Uterus (tissue), 2 donors: ENCODE results near the gene GIGYF2.

Experiments
- POLR2A ChIP-seq, 2 donors: fragments of 450-650 bp; IDR thresholded peaks; one replicate each; pipeline ENCODE4 v1.6.1; 2016; ENCODE audit warnings: antibody characterized with exemption in 2 of 2, mild to moderate bottlenecking in 1 of 2, moderate library complexity in 1 of 2
- TF ChIP-seq, protein P1 (sequence below), 4 experiments: fragments of 200-600 bp in 2 of 4; fragments of 450-650 bp in 2 of 4; sonication (generic) in 2 of 4; IDR thresholded peaks; one replicate each; pipeline ENCODE4 v1.5.1; 2016 to 2019; ENCODE audit warnings: antibody characterized with exemption in 4 of 4, mild to moderate bottlenecking in 2 of 4, moderate library complexity in 1 of 4

DNA sequence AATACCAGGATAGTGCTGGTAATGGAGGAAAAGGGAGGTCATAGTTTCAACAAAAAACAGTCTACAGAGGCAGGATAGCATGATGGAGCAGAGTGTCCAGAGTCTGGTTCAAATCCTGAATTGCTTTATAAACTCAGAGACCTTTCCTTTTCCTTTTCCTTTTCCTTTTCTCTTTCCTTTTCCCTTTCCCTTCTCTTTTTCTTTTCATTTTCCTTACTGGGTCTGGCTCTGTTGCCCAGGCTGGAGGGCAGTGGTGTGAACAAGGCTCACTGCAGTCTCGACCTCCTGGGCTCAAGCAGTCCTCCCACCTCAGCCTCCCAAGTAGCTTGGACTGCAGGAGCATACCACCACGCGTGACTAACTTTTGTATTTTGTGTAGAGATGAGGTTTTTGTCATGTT is 31.7 kb downstream of the GIGYF2 start:
- TF ChIP-seq, protein P1, sequence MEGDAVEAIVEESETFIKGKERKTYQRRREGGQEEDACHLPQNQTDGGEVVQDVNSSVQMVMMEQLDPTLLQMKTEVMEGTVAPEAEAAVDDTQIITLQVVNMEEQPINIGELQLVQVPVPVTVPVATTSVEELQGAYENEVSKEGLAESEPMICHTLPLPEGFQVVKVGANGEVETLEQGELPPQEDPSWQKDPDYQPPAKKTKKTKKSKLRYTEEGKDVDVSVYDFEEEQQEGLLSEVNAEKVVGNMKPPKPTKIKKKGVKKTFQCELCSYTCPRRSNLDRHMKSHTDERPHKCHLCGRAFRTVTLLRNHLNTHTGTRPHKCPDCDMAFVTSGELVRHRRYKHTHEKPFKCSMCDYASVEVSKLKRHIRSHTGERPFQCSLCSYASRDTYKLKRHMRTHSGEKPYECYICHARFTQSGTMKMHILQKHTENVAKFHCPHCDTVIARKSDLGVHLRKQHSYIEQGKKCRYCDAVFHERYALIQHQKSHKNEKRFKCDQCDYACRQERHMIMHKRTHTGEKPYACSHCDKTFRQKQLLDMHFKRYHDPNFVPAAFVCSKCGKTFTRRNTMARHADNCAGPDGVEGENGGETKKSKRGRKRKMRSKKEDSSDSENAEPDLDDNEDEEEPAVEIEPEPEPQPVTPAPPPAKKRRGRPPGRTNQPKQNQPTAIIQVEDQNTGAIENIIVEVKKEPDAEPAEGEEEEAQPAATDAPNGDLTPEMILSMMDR (IDR thresholded peaks at IDR 0.05) = no peak
- no peak for TF ChIP-seq POLR2A (IDR thresholded peaks at IDR 0.05)
